GM23338 (cell line): ENCODE data around the gene MPV17L. TPM values are rescaled to one million over a fixed set of nuclear protein-coding genes. Genes with fewer than 3 reads are reported as not detected.

ENCODE experiments used
- ATAC-seq: fragments of 200-7000 bp; cut with Tn5 transposase; 3 replicates; pipeline ENCODE4 v1.9.1; 2020
- DNase-seq: peaks from one replicate; pipeline ENCODE4 v3.0.0-alpha.2; 2015; ENCODE audit warnings: low spot score
- H2AFZ ChIP-seq: fragments of 200-600 bp; sonication (generic); 2 replicates; pipeline ENCODE4 v1.8.0; 2016; ENCODE audit warnings: antibody characterized with exemption, mild to moderate bottlenecking, moderate library complexity
- H3F3A ChIP-seq: fragments of 200-600 bp; sonication (generic); replicated peaks from 2 replicates; pipeline ENCODE4 v1.8.0; 2017; ENCODE audit warnings: antibody characterized with exemption, mixed run types, low read depth
- H3K27ac ChIP-seq: fragments of 200-600 bp; sonication (generic); 2 replicates; pipeline ENCODE4 v1.6.1; 2016; ENCODE audit warnings: low read depth
- H3K27me3 ChIP-seq: fragments of 200-600 bp; sonication (generic); 2 replicates; pipeline ENCODE4 v1.8.0; 2016; ENCODE audit warnings: mild to moderate bottlenecking, mixed run types, moderate library complexity; ENCODE audit not compliant: insufficient read depth
- H3K36me3 ChIP-seq: fragments of 200-600 bp; sonication (generic); 2 replicates; pipeline ENCODE4 v1.8.0; 2016; ENCODE audit warnings: mild to moderate bottlenecking; ENCODE audit not compliant: insufficient read depth
- H3K4me1 ChIP-seq: fragments of 200-600 bp; sonication (generic); 2 replicates; pipeline ENCODE4 v1.8.0; 2016; ENCODE audit warnings: mild to moderate bottlenecking, moderate library complexity; ENCODE audit not compliant: insufficient read depth
- H3K4me2 ChIP-seq: fragments of 200-600 bp; sonication (generic); 2 replicates; pipeline ENCODE4 v1.7.1; 2017; ENCODE audit warnings: mixed run types
- H3K4me3 ChIP-seq: fragments of 200-600 bp; sonication (generic); 2 replicates; pipeline ENCODE4 v1.6.1; 2016; ENCODE audit warnings: mixed run types
- H3K79me2 ChIP-seq: fragments of 200-600 bp; sonication (generic); replicated peaks from 2 replicates; pipeline ENCODE4 v1.8.0; 2017; ENCODE audit warnings: mild to moderate bottlenecking; ENCODE audit not compliant: insufficient read depth
- H3K9me2 ChIP-seq: fragments of 200-600 bp; sonication (generic); 2 replicates; pipeline ENCODE4 v1.8.0; 2017; ENCODE audit not compliant: insufficient read depth
- H4K20me1 ChIP-seq: fragments of 200-600 bp; sonication (generic); replicated peaks from 2 replicates; pipeline ENCODE4 v1.8.0; 2017; ENCODE audit warnings: mild to moderate bottlenecking; ENCODE audit not compliant: insufficient read depth
- H3K27ac Mint-ChIP-seq: 2 replicates; pipeline ENCODE4 v1.8.0; 2020; ENCODE audit warnings: inconsistent platforms, mild to moderate bottlenecking, moderate library complexity, mixed read lengths
- H3K27me3 Mint-ChIP-seq: 3 replicates; pipeline ENCODE4 v1.8.0; 2022; ENCODE audit warnings: low read depth, mild to moderate bottlenecking, moderate library complexity, mixed read lengths, inconsistent platforms; ENCODE audit not compliant: insufficient read depth, poor library complexity
- H3K36me3 Mint-ChIP-seq: 3 replicates; pipeline ENCODE4 v1.8.0; 2021; ENCODE audit warnings: low read depth, mild to moderate bottlenecking, inconsistent platforms, moderate library complexity, mixed read lengths
- H3K4me1 Mint-ChIP-seq: 3 replicates; pipeline ENCODE4 v1.8.0; 2020; ENCODE audit warnings: mild to moderate bottlenecking, inconsistent platforms, mixed read lengths
- H3K4me3 Mint-ChIP-seq: 3 replicates; pipeline ENCODE4 v1.8.0; 2021; ENCODE audit warnings: moderate library complexity, mild to moderate bottlenecking, inconsistent platforms, mixed read lengths
- H3K9me3 Mint-ChIP-seq: 3 replicates; pipeline ENCODE4 v1.8.0; 2020; ENCODE audit warnings: moderate library complexity, mild to moderate bottlenecking, inconsistent platforms, mixed read lengths
- CREB1 ChIP-seq: fragments of 250-450 bp; sonication (Bioruptor Pico); IDR thresholded peaks from 2 replicates; pipeline ENCODE4 v1.5.0; 2020; ENCODE audit warnings: low read depth, mild to moderate bottlenecking, moderate library complexity
- EZH2 ChIP-seq: fragments of 200-600 bp; sonication (generic); IDR thresholded peaks from one replicate; pipeline ENCODE4 v1.8.0; 2017; ENCODE audit warnings: antibody characterized with exemption, mild to moderate bottlenecking, low read depth; ENCODE audit not compliant: unreplicated experiment
- POLR2AphosphoS5 ChIP-seq: IDR thresholded peaks from 2 replicates; pipeline ENCODE4 v1.6.1; 2016; ENCODE audit warnings: antibody characterized with exemption, low read depth
- REST ChIP-seq: IDR thresholded peaks from one replicate; pipeline ENCODE4 v1.6.1; 2018; ENCODE audit warnings: antibody characterized with exemption; ENCODE audit not compliant: unreplicated experiment
- STAT1 ChIP-seq: IDR thresholded peaks from one replicate; pipeline ENCODE4 v1.6.1; 2016; ENCODE audit warnings: antibody characterized with exemption; ENCODE audit not compliant: unreplicated experiment
- ZNF462 ChIP-seq: fragments of 250-450 bp; sonication (Bioruptor Pico); IDR thresholded peaks from 2 replicates; pipeline ENCODE4 v1.5.0; 2020; ENCODE audit warnings: mild to moderate bottlenecking, moderate library complexity
- polyA plus RNA-seq: library from polyadenylated mRNA; unstranded; fragments of >200 nt; fragmentation: Nextera tagmentation; extraction: Ambion mirVana; gene quantifications from 2 replicates; pipeline ENCODE4 v1.2.1, GENCODE V29; 2016
- total RNA-seq: library from RNA; depleted of rRNA; stranded (reverse); fragments of >200 nt; shearing (Covaris generic); gene quantifications from 2 replicates; pipeline ENCODE4 v1.2.3, GENCODE V29; 2014
- TF ChIP-seq, protein P1 (sequence below): IDR thresholded peaks from 2 replicates; pipeline ENCODE4 v1.6.1; 2016; ENCODE audit warnings: antibody characterized with exemption

MPV17L gene
- total and polyA plus RNA-seq, 2 experiments from 2014 or later, result 3.0 to 11.7 TPM

GRCh38 chr16:15415511-15415985 is 20.0 kb downstream of the MPV17L start:
- H3K27ac Mint-ChIP-seq, result no peak overlapping the region
- Histone ChIP-seq H3K9me2 (no peaks in the 10 kb centered on the region), H3K4me3 (no peak overlapping the region), H3K79me2 (no peaks in the 10 kb centered on the region), H3K36me3 (no peaks in the 10 kb centered on the region), H4K20me1 (0 out of 2 replicates have a peak, but pooled peaks cover 3% of the 10 kb centered on the region), H3K4me2 (no peak overlapping the region), H3K27ac (no peak overlapping the region), H2AFZ (no peak overlapping the region), H3F3A (no peaks in the 10 kb centered on the region), H3K27me3 (no peaks in the 10 kb centered on the region), H3K4me1 (no peaks in the 10 kb centered on the region)
- H3K27me3 Mint-ChIP-seq, result no peaks in the 10 kb centered on the region
- no peaks in the 10 kb centered on the region for H3K9me3 Mint-ChIP-seq
- DNase-seq (no peak), ATAC-seq (no peak)
- no peaks in the 10 kb centered on the region for H3K36me3 Mint-ChIP-seq
- H3K4me3 Mint-ChIP-seq, result no peak overlapping the region
- TF ChIP-seq CREB1 (CRISPR knock-in tag), result no peak
- no peak for TF ChIP-seq ZNF462
- no peak for TF ChIP-seq STAT1
- TF ChIP-seq REST, result no peak
- no peak for TF ChIP-seq EZH2
- TF ChIP-seq, protein P1, sequence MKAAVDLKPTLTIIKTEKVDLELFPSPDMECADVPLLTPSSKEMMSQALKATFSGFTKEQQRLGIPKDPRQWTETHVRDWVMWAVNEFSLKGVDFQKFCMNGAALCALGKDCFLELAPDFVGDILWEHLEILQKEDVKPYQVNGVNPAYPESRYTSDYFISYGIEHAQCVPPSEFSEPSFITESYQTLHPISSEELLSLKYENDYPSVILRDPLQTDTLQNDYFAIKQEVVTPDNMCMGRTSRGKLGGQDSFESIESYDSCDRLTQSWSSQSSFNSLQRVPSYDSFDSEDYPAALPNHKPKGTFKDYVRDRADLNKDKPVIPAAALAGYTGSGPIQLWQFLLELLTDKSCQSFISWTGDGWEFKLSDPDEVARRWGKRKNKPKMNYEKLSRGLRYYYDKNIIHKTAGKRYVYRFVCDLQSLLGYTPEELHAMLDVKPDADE, result no peak
- TF ChIP-seq POLR2AphosphoS5, result no peak
- no peaks in the 10 kb centered on the region for H3K4me1 Mint-ChIP-seq
